Melanocyte of skin (primary cell): ENCODE data around the gene PES1. TPM values are rescaled to one million over a fixed set of nuclear protein-coding genes. Genes with fewer than 3 reads are reported as not detected.

Source experiments
- total RNA-seq, 2 donors: library from RNA; depleted of rRNA; stranded (reverse); fragments of >200 nt; gene quantifications; 2 replicates each; pipeline ENCODE4 v1.2.3, GENCODE V29; 2012

Gene PES1
- total RNA-seq, result 100 to 1,000 TPM in 1 of 2 donors, 10 to 100 TPM in 1; 53.0 to 117 TPM

GRCh38 chr22:30591588-30592359 lies at the start of gene PES1:
Gene PES1, minus strand, starts transcription at chr22:30591910. Its CDS starts 77 bp downstream, at chr22:30591833.

GRCh38 chr22:30635273-30636225 lies 43.8 kb upstream of the PES1 start, which contains the start of gene SLC35E4:
Gene SLC35E4, plus strand, starts transcription at chr22:30635781. Its CDS starts 670 bp downstream, at chr22:30636451.

DNA sequence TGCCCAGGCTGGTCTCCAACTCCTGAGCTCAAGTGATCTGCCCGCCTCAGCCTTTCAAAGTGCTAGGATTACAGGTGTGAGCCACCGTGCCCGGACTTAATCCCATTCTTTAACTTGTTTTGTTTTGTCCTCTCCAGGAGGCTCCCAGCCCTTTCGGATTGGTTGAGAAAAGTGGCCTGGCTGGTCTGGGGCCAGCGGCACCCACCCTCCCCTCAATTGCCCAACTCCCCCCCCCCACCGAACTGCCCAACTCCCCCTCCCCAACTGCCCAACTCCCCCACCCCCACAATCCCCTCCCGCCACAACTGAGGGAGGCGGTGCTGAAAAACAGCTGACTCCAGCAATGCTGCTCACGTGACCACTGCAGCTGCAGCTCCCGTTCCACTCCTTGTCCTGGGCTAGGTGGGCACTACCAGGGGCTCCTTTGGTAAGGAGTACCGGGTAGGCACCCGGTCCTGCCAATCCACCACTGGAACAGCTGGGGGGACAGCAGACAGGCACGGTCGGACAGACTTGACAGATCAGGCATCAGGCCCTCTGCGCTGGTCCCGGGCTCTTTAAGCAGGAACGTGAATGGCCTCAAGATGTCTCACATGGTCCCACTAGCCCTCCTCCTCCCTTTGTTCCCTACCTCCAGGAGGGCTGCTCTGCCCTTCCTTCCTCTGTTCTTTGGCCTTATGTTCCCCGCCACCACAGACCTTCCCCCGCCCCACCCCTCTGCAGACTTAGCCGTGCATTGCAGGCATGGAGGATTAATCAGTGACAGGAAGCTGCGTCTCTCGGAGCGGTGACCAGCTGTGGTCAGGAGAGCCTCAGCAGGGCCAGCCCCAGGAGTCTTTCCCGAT lies 15.0 kb upstream of the PES1 start, which contains the start of gene TCN2:
Gene TCN2, plus strand, starts transcription at position 720 of the 845 bp plus-strand sequence. CDS start 158 bp downstream, outside the sequence.

DNA sequence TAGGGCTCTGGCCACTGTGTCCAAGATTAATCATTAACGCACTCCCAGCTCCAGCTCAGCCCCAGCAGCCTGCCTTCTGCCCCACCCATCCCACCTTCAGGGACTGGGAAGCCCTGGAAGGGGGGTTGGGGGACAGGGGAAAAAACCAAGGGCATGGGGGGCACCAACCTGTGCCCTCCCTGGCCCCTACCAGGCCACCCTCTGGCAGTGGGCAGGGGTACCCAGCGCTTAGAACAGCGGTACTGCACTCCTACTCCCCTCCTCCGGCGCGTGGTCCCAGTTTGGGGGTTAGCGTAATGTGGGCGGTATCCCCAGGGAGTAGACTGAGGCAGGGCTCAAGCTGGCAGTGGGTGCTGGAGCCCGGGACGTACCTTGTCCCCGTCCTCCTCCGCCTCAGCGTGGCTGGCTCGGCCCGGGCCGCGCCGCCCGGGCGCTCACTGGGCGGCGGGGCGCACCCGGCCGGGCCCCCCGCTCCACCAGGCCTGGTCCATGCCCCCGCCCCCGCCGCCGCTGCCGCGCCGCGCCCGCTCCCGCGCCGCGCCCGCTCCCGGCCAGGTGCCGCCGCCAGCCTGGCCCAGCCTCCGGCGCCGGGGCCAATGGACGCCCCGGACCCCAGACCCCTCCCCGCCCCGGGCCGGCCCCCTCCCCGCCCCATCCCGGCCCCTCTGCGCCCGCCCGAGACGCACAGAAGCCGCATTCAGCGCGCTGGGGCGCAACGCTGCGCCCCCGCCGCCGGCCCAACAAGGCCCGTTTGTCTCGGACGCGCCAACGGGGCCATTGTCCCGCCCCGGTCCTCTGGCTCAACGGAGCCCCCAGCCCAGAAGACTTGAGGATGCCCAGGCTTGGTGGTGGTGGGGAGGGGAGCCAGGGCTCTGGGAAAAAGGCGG lies 17.4 kb downstream of the PES1 start, which contains the start of gene GAL3ST1:
Gene GAL3ST1, minus strand, starts transcription at position 571 of the 887 bp plus-strand sequence. CDS start 17,273 bp downstream, outside the sequence.

GRCh38 chr22:30546616-30547015 lies 45.1 kb downstream of the PES1 start, which contains the start of gene SEC14L6:
Gene SEC14L6, minus strand, starts transcription at chr22:30546741. Its CDS starts 59 bp downstream, at chr22:30546682.

Other genes with a start within 250 kb of the PES1 start
- gene SF3A1, start 235.0 kb downstream of the PES1 start, total RNA-seq, result 10 to 100 TPM; 28.2 to 50.0 TPM
- 1 to 10 TPM; 2.3 to 3.4 TPM for gene CCDC157, start 234.9 kb downstream of the PES1 start, total RNA-seq
- 1 to 10 TPM; 8.3 to 9.3 TPM for gene RNF215, start 204.5 kb downstream of the PES1 start, total RNA-seq
- 1 to 10 TPM; 5.2 to 6.7 TPM for gene SEC14L2, start 194.9 kb downstream of the PES1 start, total RNA-seq
- gene MTFP1, start 166.1 kb downstream of the PES1 start, total RNA-seq, result 10 to 100 TPM; 14.8 to 38.0 TPM
- not detected for gene SEC14L3, start 119.9 kb downstream of the PES1 start, total RNA-seq
- under 1 TPM; under 0.01 to 0.33 TPM for gene SEC14L4, start 86.2 kb downstream of the PES1 start, total RNA-seq
- gene SEC14L6, start 45.2 kb downstream of the PES1 start, total RNA-seq, result under 1 TPM in 1 of 2 donors, not detected in 1; 0.34 TPM
- gene GAL3ST1, start 17.2 kb downstream of the PES1 start, total RNA-seq, result under 1 TPM in 1 of 2 donors, not detected in 1; 0.34 TPM
- 10 to 100 TPM; 17.0 to 23.4 TPM for gene TCN2, start 15.3 kb upstream of the PES1 start, total RNA-seq
- 1 to 10 TPM; 2.8 to 6.7 TPM for gene SLC35E4, start 43.9 kb upstream of the PES1 start, total RNA-seq
- 1 to 10 TPM; 6.2 to 10.0 TPM for gene DUSP18, start 76.0 kb upstream of the PES1 start, total RNA-seq
- 1 to 10 TPM; 2.4 to 2.7 TPM for gene OSBP2, start 103.0 kb upstream of the PES1 start, total RNA-seq